Naive thymus-derived CD4-positive, alpha-beta T cell (primary cell): ENCODE data around the gene CCDC93. TPM values are rescaled to one million over a fixed set of nuclear protein-coding genes. Genes with fewer than 3 reads are reported as not detected.

ENCODE experiments used
- ATAC-seq: fragments of 150-1000 bp; cut with Tn5 transposase; 2 replicates; pipeline ENCODE4 v1.10.0; 2021; ENCODE audit warnings: mild to moderate bottlenecking, moderate library complexity
- CTCF ChIA-PET: fragments of 350-600 bp; sonication (Branson Sonifier 250); formaldehyde crosslinking; loops from one replicate; lab custom pipeline; 2021; ENCODE audit warnings: antibody characterized with exemption; lab: Charles Lee
- POLR2A ChIA-PET: fragments of 350-600 bp; sonication (Branson Sonifier 250); formaldehyde crosslinking; loops from one replicate; lab custom pipeline; 2021; ENCODE audit warnings: antibody characterized with exemption, inconsistent platforms; lab: Charles Lee
- DNase-seq, 9 donors: peaks; one replicate each; pipeline versions ENCODE4 v3.0.0 to v3.0.0-alpha.2; 2020 to 2022; ENCODE audit warnings: mixed read lengths in 1 of 9
- H3K27ac ChIP-seq: one replicate; pipeline ENCODE4 v1.7.0; 2013; ENCODE audit warnings: mild to moderate bottlenecking, low read depth, low read length, moderate library complexity
- H3K27me3 ChIP-seq, 2 donors: one replicate each; pipeline ENCODE4 v1.7.0; 2013; ENCODE audit warnings: low read length in 2 of 2, mild to moderate bottlenecking in 2 of 2, moderate library complexity in 2 of 2; ENCODE audit not compliant: control insufficient read depth in 2 of 2, insufficient read depth in 2 of 2
- H3K36me3 ChIP-seq, 3 experiments: 1 replicate in 2 of 3; 2 replicates in 1 of 3; pipeline ENCODE4 v1.7.0; 2013; ENCODE audit warnings: low read length in 3 of 3, mild to moderate bottlenecking in 3 of 3, moderate library complexity in 1 of 3; ENCODE audit not compliant: insufficient read depth in 3 of 3, control insufficient read depth in 2 of 3
- H3K4me1 ChIP-seq, 2 donors: one replicate each; pipeline ENCODE4 v1.7.0; 2013; ENCODE audit warnings: low read length in 2 of 2, mild to moderate bottlenecking in 2 of 2, moderate library complexity in 1 of 2; ENCODE audit not compliant: control insufficient read depth in 2 of 2, insufficient read depth in 2 of 2
- H3K4me3 ChIP-seq: 2 replicates; pipeline ENCODE4 v1.7.0; 2013; ENCODE audit warnings: mild to moderate bottlenecking, low read length
- H3K9me3 ChIP-seq, 3 experiments: 1 replicate in 2 of 3; 2 replicates in 1 of 3; pipeline ENCODE4 v1.7.0; 2013; ENCODE audit warnings: low read length in 3 of 3; ENCODE audit not compliant: control insufficient read depth in 2 of 3
- H3K27ac Mint-ChIP-seq, 9 donors: one replicate each; pipeline ENCODE4 v1.8.0; 2020 to 2022; ENCODE audit warnings: mixed read lengths in 9 of 9, mild to moderate bottlenecking in 8 of 9, moderate library complexity in 5 of 9, inconsistent platforms in 2 of 9
- H3K27me3 Mint-ChIP-seq, 5 donors: one replicate each; pipeline ENCODE4 v1.8.0; 2021 to 2022; ENCODE audit warnings: mixed read lengths in 5 of 5, mild to moderate bottlenecking in 1 of 5
- H3K36me3 Mint-ChIP-seq, 5 donors: one replicate each; pipeline ENCODE4 v1.8.0; 2020 to 2022; ENCODE audit warnings: mixed read lengths in 5 of 5, mild to moderate bottlenecking in 3 of 5, inconsistent platforms in 1 of 5
- H3K4me1 Mint-ChIP-seq, 7 donors: one replicate each; pipeline ENCODE4 v1.8.0; 2020 to 2022; ENCODE audit warnings: mixed read lengths in 7 of 7, mild to moderate bottlenecking in 3 of 7, inconsistent platforms in 1 of 7
- H3K4me3 Mint-ChIP-seq, 10 donors: one replicate each; pipeline ENCODE4 v1.8.0; 2020 to 2022; ENCODE audit warnings: mild to moderate bottlenecking in 10 of 10, mixed read lengths in 10 of 10, moderate library complexity in 6 of 10, inconsistent platforms in 2 of 10
- H3K9me3 Mint-ChIP-seq, 11 donors: one replicate each; pipeline ENCODE4 v1.8.0; 2020 to 2022; ENCODE audit warnings: mixed read lengths in 11 of 11, mild to moderate bottlenecking in 4 of 11, inconsistent platforms in 1 of 11, moderate library complexity in 1 of 11
- intact Hi-C, 2 donors: fragments of 100-400 bp; cut with micrococcal nuclease; formaldehyde crosslinking; loops; one replicate each; pipeline ENCODE4 v1.15.1; 2023
- polyA plus RNA-seq, 2 donors: library from polyadenylated mRNA; unstranded; fragments of 300-500 nt; fragmentation: Illumina TruSeq; gene quantifications; one replicate each; pipeline ENCODE4 v1.2.3, GENCODE V29; 2021
- total RNA-seq, 6 experiments: library from RNA in 5 of 6; stranded (reverse) in 5 of 6; gene quantifications; 1 replicate in 5 of 6; 2 replicates in 1 of 6; pipeline ENCODE4 v1.2.3 and lab custom pipeline; 2021 to 2026

Gene CCDC93
- total and polyA plus RNA-seq, 7 experiments from 2014 or later, result 5.9 to 73.9 (median 47.9) TPM

GRCh38 chr2:117972476-117973123, 41.3 kb downstream of the CCDC93 start:
- Histone ChIP-seq H3K27ac (no peak overlapping the region), H3K9me3 (no peaks in the 10 kb centered on the region), H3K27me3 (no peaks in the 10 kb centered on the region), H3K4me3 (no peak overlapping the region), H3K4me1 (no peaks in the 10 kb centered on the region), H3K36me3 (peaks cover 13 to 84% (median 23%) of the 10 kb centered on the region in 3 experiments)
- H3K4me3 Mint-ChIP-seq, result no peak overlapping the region
- H3K36me3 Mint-ChIP-seq, result peaks cover 20 to 75% (median 53%) of the 10 kb centered on the region in 5 donors
- no peaks in the 10 kb centered on the region for H3K27me3 Mint-ChIP-seq
- peaks cover 0 to under 1% (median 0%) of the 10 kb centered on the region in 11 donors for H3K9me3 Mint-ChIP-seq
- H3K27ac Mint-ChIP-seq, result no peak overlapping the region
- no peak for DNase-seq
- ATAC-seq, result no peak
- POLR2A ChIA-PET, result no interaction called here
- peaks cover 0 to 11% (median 4%) of the 10 kb centered on the region in 7 donors for H3K4me1 Mint-ChIP-seq
- CTCF ChIA-PET, result interaction anchor here (1.3 kb wide), 1 partner anchor 31 kb away, joined by 3 read pairs; no protein-coding TSS in a partner anchor
- intact Hi-C loops, result no loop called here

GRCh38 chr2:117968722-117969121, 45.1 kb downstream of the CCDC93 start:
- H3K9me3 ChIP-seq, result no peaks in the 10 kb centered on the region
- Mint-ChIP-seq H3K4me1 (peaks cover 0 to 17% (median 4%) of the 10 kb centered on the region in 7 donors), H3K4me3 (no peak overlapping the region), H3K9me3 (peaks cover 0 to 2% (median 0%) of the 10 kb centered on the region in 11 donors), H3K36me3 (peaks cover 13 to 63% (median 46%) of the 10 kb centered on the region in 5 donors), H3K27ac (peak overlapping the region in 1 of 9 donors; percentile 23), H3K27me3 (no peaks in the 10 kb centered on the region)
- ChIA-PET POLR2A (no interaction called here), CTCF (no interaction called here)
- H3K4me3 ChIP-seq, result no peak overlapping the region
- no peaks in the 10 kb centered on the region for H3K4me1 ChIP-seq
- H3K27ac ChIP-seq, result no peak overlapping the region
- H3K36me3 ChIP-seq, result peaks cover 8 to 72% (median 13%) of the 10 kb centered on the region in 3 experiments
- ATAC-seq (no peak), DNase-seq (no peak)
- intact Hi-C loops, result no loop called here
- H3K27me3 ChIP-seq, result no peaks in the 10 kb centered on the region

GRCh38 chr2:117967977-117968718, 45.7 kb downstream of the CCDC93 start:
- Histone ChIP-seq H3K27ac (no peak overlapping the region), H3K4me1 (no peaks in the 10 kb centered on the region), H3K36me3 (peaks cover 8 to 67% (median 13%) of the 10 kb centered on the region in 3 experiments), H3K27me3 (no peaks in the 10 kb centered on the region), H3K9me3 (no peaks in the 10 kb centered on the region), H3K4me3 (no peak overlapping the region)
- Mint-ChIP-seq H3K9me3 (peaks cover 0 to 2% (median 0%) of the 10 kb centered on the region in 11 donors), H3K27ac (no peak overlapping the region), H3K27me3 (no peaks in the 10 kb centered on the region), H3K36me3 (peaks cover 12 to 61% (median 41%) of the 10 kb centered on the region in 5 donors), H3K4me1 (peaks cover 0 to 17% (median 4%) of the 10 kb centered on the region in 7 donors), H3K4me3 (no peak overlapping the region)
- ATAC-seq (no peak), DNase-seq (no peak)
- ChIA-PET CTCF (interaction anchor here (0.6 kb wide), 1 partner anchor 44 kb away, joined by 3 read pairs; no protein-coding TSS in a partner anchor), POLR2A (no interaction called here)
- intact Hi-C loops, result no loop called here

- Histone ChIP-seq H3K9me3 (no peaks in the 10 kb centered on the region), H3K36me3 (peaks cover 4 to 58% (median 12%) of the 10 kb centered on the region in 3 experiments), H3K27me3 (no peaks in the 10 kb centered on the region), H3K4me1 (no peaks in the 10 kb centered on the region), H3K27ac (no peak overlapping the region), H3K4me3 (no peak overlapping the region)
- H3K4me3 Mint-ChIP-seq, result no peak overlapping the region
- ATAC-seq (no peak), DNase-seq (no peak)
- ChIA-PET CTCF (no interaction called here), POLR2A (no interaction called here)
- peaks cover 3 to 51% (median 19%) of the 10 kb centered on the region in 5 donors for H3K36me3 Mint-ChIP-seq
- peak overlapping the region in 1 of 9 donors; percentile 1 for H3K27ac Mint-ChIP-seq
- peaks cover 0 to 5% (median 0%) of the 10 kb centered on the region in 7 donors for H3K4me1 Mint-ChIP-seq
- H3K9me3 Mint-ChIP-seq, result peaks cover 0 to 2% (median 0%) of the 10 kb centered on the region in 11 donors
- no peaks in the 10 kb centered on the region for H3K27me3 Mint-ChIP-seq
- intact Hi-C loops, result no loop called here
Measured at GRCh38 chr2:117963446-117963845, 50.4 kb downstream of the CCDC93 start.

GRCh38 chr2:117961201-117961600, 52.7 kb downstream of the CCDC93 start:
- ChIA-PET CTCF (interaction anchor here (0.6 kb wide), 1 partner anchor 441 kb away, joined by 3 read pairs; no protein-coding TSS in a partner anchor), POLR2A (no interaction called here)
- Mint-ChIP-seq H3K4me1 (peaks cover 0 to 5% (median 0%) of the 10 kb centered on the region in 7 donors), H3K27me3 (no peaks in the 10 kb centered on the region), H3K4me3 (no peak overlapping the region), H3K36me3 (peaks cover 19 to 61% (median 27%) of the 10 kb centered on the region in 5 donors), H3K27ac (peak overlapping the region in 1 of 9 donors; percentile 14), H3K9me3 (no peaks in the 10 kb centered on the region)
- ATAC-seq, result no peak
- intact Hi-C loops, result no loop called here
- no peaks in the 10 kb centered on the region for H3K27me3 ChIP-seq
- no peak for DNase-seq
- no peak overlapping the region for H3K4me3 ChIP-seq
- no peak overlapping the region for H3K27ac ChIP-seq
- H3K4me1 ChIP-seq, result no peaks in the 10 kb centered on the region
- H3K36me3 ChIP-seq, result peaks cover 9 to 66% (median 16%) of the 10 kb centered on the region in 3 experiments
- H3K9me3 ChIP-seq, result no peaks in the 10 kb centered on the region

- H3K36me3 ChIP-seq, result peaks cover 9 to 66% (median 16%) of the 10 kb centered on the region in 3 experiments
- H3K9me3 Mint-ChIP-seq, result no peaks in the 10 kb centered on the region
- H3K27ac Mint-ChIP-seq, result peak overlapping the region in 1 of 9 donors; percentile 22
- CTCF ChIA-PET, result no interaction called here
- peaks cover 0 to 5% (median 0%) of the 10 kb centered on the region in 7 donors for H3K4me1 Mint-ChIP-seq
- intact Hi-C loops, result no loop called here
- H3K4me3 ChIP-seq, result no peak overlapping the region
- no peak for ATAC-seq
- H3K36me3 Mint-ChIP-seq, result peaks cover 19 to 62% (median 27%) of the 10 kb centered on the region in 5 donors
- POLR2A ChIA-PET, result no interaction called here
- no peaks in the 10 kb centered on the region for H3K4me1 ChIP-seq
- H3K27ac ChIP-seq, result no peak overlapping the region
- no peaks in the 10 kb centered on the region for H3K27me3 Mint-ChIP-seq
- no peak overlapping the region for H3K4me3 Mint-ChIP-seq
- H3K9me3 ChIP-seq, result no peaks in the 10 kb centered on the region
- no peak for DNase-seq
- H3K27me3 ChIP-seq, result no peaks in the 10 kb centered on the region
Measured at GRCh38 chr2:117960231-117960630, 53.6 kb downstream of the CCDC93 start.
